ENCODE data around the gene JAG1.

GRCh38 chr20:10597637-10598036, 76.2 kb downstream of the JAG1 start:
- no peak for TF ChIP-seq POLR2A (IDR thresholded peaks at IDR 0.05)
- TF ChIP-seq, protein P1, sequence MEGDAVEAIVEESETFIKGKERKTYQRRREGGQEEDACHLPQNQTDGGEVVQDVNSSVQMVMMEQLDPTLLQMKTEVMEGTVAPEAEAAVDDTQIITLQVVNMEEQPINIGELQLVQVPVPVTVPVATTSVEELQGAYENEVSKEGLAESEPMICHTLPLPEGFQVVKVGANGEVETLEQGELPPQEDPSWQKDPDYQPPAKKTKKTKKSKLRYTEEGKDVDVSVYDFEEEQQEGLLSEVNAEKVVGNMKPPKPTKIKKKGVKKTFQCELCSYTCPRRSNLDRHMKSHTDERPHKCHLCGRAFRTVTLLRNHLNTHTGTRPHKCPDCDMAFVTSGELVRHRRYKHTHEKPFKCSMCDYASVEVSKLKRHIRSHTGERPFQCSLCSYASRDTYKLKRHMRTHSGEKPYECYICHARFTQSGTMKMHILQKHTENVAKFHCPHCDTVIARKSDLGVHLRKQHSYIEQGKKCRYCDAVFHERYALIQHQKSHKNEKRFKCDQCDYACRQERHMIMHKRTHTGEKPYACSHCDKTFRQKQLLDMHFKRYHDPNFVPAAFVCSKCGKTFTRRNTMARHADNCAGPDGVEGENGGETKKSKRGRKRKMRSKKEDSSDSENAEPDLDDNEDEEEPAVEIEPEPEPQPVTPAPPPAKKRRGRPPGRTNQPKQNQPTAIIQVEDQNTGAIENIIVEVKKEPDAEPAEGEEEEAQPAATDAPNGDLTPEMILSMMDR (IDR thresholded peaks at IDR 0.05), result no peak
